ENCODE measurements around the gene TRAF3.

TRAF3 gene

DNA sequence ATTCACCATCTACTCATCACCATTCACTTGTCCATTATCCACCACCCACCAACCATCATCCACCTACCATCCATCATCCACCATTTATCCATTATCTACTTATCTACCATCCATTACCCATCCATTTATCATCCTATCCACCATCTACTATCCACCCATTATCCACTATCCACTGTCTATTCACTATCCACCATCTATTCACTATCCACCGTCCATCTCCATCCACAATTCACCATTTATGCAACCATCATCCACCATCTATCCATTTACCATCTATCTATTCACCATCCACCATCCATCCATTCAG lies 143.7 kb downstream of the TRAF3 start:
- H3K4me3 ChIP-seq (ENCODE audit: low read depth, low read length): no peak overlapping the region
- TF ChIP-seq, protein P1, sequence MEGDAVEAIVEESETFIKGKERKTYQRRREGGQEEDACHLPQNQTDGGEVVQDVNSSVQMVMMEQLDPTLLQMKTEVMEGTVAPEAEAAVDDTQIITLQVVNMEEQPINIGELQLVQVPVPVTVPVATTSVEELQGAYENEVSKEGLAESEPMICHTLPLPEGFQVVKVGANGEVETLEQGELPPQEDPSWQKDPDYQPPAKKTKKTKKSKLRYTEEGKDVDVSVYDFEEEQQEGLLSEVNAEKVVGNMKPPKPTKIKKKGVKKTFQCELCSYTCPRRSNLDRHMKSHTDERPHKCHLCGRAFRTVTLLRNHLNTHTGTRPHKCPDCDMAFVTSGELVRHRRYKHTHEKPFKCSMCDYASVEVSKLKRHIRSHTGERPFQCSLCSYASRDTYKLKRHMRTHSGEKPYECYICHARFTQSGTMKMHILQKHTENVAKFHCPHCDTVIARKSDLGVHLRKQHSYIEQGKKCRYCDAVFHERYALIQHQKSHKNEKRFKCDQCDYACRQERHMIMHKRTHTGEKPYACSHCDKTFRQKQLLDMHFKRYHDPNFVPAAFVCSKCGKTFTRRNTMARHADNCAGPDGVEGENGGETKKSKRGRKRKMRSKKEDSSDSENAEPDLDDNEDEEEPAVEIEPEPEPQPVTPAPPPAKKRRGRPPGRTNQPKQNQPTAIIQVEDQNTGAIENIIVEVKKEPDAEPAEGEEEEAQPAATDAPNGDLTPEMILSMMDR (IDR thresholded peaks at IDR 0.05; ENCODE audit: low read depth, low read length): no peak

DNA sequence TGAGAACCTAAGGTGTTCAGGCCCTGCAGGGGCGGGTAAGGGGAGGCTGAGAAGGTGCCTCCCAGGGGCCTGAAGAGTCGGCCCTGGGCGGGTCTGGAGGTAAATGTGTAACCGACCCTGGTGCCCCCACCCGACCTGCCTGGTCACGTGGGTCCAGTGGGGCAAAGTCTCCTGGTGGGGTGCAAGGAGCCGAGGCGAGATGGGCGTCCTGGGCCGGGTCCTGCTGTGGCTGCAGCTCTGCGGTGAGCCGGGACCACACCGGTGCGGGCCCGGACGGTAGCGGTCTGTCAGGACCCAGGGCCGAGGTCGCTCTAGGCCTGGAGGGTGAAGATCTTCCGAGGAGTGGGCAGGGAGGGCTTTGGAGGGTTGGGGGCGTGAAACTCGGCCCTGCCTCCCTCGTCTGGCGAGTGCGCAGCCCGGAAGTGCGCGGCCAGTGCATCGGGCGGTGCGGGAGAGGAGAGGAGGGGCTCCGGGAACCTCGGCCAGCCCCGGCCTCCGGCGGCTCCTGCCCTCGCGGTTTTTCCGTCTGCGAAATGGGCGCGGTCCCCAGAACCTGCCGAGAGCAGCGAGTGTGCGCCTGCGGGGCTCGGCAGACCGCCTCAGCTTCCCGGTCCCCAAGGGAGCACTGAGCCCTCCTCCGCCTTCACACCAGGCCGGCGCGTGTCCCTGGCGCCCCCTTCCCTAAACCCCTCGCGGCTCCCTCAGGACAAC lies 145.4 kb downstream of the TRAF3 start, which contains the start of gene AMN:
AMN (plus strand) TSS at position 174 of the 711 bp plus-strand sequence; CDS start at position 200, 26 bp downstream.
- H3K4me3 ChIP-seq (ENCODE audit: low read depth, low read length): no peak within 1 kb of the TSS
- TF ChIP-seq, protein P1 (IDR thresholded peaks at IDR 0.05; ENCODE audit: low read depth, low read length): no peak

DNA sequence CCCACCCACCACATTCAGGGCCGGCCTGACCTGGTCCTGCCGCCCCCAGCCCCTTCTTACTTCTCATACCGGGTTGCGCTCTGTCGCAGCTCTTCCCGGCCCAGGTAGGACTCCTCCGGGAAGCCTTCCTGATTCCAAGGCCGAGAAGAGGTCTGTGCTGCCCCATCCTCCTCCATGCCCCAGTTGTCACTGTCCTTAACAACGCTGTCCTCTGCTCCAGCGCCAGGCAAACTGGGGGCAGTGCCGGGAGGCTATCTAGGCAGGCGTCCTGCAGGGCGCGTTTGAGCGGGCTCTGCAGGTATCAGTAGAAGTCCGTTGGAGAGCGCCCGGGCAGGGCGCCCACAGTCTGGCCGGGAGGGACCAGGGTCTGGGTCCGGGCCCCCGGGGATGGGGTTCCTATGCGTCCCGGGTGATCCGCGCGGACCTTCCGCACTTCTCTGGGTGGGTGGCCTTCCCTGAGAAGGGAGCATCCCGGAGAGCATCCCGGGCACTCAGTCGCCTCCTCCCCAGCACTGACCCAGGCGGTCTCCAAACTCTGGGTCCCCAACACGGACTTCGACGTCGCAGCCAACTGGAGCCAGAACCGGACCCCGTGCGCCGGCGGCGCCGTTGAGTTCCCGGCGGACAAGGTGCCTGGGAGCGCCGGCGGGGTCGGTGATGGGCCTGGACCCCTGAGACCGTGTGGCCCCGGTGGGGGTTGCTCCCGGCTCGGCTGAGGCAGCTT lies 146.1 kb downstream of the TRAF3 start:
- no peak overlapping the region for H3K4me3 ChIP-seq (ENCODE audit: low read depth, low read length)
- TF ChIP-seq, protein P1 (IDR thresholded peaks at IDR 0.05; ENCODE audit: low read depth, low read length): no peak

DNA sequence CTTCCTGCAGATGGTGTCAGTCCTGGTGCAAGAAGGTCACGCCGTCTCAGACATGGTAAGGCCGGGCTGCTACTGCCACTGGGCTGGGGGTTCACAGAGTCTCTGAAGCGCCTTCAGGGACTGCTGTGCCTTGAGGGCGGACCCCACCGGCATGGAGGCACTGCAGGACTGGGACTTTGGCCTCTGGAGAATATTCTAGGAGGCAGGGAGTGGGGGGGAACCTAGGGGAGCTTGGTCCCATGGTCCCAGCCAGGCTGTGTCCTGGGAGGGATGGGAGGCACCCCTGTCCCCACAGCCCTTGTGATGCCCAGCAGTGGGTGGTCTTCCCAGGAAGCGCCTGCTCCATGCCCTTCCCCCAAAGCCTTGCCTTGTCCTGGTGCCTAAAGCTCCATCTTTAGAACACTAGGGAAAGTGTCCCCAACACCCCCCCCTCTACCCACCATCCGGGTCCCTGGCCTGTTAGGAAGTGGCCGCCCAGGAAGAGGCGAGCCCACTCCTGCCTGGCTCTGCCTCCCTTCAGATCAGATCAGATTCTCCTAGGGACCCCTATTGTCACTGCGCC lies 146.8 kb downstream of the TRAF3 start:
- TF ChIP-seq, protein P1 (IDR thresholded peaks at IDR 0.05; ENCODE audit: low read depth, low read length): no peak
- no peak overlapping the region for H3K4me3 ChIP-seq (ENCODE audit: low read depth, low read length)

DNA sequence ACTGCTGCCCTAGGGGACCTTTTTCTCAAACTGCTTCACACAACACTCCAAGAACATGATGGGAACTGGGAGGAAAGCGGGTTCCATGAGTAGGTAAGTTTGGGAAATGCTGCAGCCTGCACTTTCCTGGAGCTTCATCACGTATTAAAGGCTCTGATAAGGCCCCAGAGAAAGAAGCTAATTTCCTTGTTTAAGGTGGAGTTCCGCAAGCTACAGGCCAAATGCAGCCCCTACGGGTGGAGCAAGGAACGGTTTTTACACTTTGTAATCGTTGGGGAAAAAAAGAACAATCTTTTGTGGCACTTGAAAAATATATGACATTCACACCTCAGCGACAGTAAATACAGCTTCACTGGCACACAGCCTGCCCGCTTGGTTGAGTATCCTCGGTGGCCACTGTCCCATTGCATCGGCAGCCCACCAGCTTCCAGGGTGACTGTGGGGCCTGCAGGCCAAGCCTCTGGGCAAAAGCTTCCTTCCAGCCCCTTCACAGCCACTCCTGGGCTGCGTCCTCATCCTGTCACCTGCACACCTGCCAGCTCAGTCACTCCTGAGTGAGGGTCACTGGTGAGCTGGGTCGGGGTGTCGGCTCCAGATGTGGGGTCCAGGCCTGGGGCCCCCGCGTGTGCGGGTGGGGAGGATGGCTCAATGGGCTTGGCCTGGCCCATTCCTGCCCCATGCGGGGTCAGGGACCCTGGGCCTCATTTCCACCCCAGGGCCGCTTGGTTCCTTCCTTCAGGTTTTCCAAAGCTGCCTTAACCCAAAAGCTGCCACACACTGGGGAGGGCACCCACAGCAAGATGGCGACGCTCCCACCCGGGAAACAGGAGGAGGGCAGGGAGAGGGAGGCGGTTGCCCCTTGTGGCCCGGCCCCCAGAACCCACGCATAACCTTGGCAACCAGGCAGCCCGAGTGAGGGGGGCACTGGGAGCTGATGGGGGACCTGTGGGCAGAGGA lies 147.7 kb downstream of the TRAF3 start:
- no peak overlapping the region for H3K4me3 ChIP-seq (ENCODE audit: low read depth, low read length)
- TF ChIP-seq, protein P1 (IDR thresholded peaks at IDR 0.05; ENCODE audit: low read depth, low read length): no peak

DNA sequence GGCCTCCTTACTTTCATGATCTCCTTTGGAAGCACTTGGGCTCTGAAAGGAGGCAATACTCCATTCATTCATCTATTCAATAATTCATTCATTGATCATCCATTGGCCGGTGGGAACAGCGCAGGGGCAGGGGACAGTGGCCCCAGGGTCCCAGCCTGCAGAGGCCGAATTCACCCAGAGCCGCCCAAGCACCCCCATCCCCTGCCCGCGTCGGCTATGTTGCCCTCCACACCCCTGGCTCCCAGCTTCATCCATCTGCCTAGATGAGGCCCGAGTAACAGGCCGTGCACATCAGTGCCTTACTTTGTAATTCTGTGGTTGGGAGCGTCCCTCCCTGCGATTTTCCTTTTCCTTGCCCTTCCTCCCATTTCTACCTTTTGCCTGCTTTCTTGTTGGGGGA lies 148.4 kb downstream of the TRAF3 start:
- no peak overlapping the region for H3K4me3 ChIP-seq (ENCODE audit: low read depth, low read length)
- TF ChIP-seq, protein P1 (IDR thresholded peaks at IDR 0.05; ENCODE audit: low read depth, low read length): no peak

Measured in WI38 (cell line).